GM12891 (cell line): ENCODE measurements around the gene GPR161.

Source experiments
- POLR2A ChIP-seq: IDR thresholded peaks from 2 replicates; pipeline ENCODE4 v1.6.1; 2011; ENCODE audit warnings: low read depth, low read length, control low read depth
- POLR2AphosphoS5 ChIP-seq: IDR thresholded peaks from 2 replicates; pipeline ENCODE4 v1.6.1; 2011; ENCODE audit warnings: low read depth, low read length, control low read depth
- SPI1 ChIP-seq: IDR thresholded peaks from 2 replicates; pipeline ENCODE4 v1.6.1; 2011; ENCODE audit warnings: low read depth, low read length, control low read depth
- TAF1 ChIP-seq: IDR thresholded peaks from 2 replicates; pipeline ENCODE4 v1.6.1; 2011; ENCODE audit warnings: low read depth, low read length, control low read depth

GRCh38 chr1:168089326-168089978, 47.3 kb downstream of the GPR161 start:
- no peak for TF ChIP-seq POLR2A
- no peak for TF ChIP-seq TAF1
- no peak for TF ChIP-seq POLR2AphosphoS5
- no peak for TF ChIP-seq SPI1
